Epithelial cell of prostate (primary cell): ENCODE results near the gene TMBIM4.

Source experiments
- DNase-seq: peaks from one replicate; pipeline ENCODE4 v3.0.0-alpha.2; 2011; ENCODE audit warnings: low read depth, low spot score
- H3K27ac ChIP-seq: fragments of 450-650 bp; 2 replicates; pipeline ENCODE4 v1.5.1; 2017; ENCODE audit warnings: mild to moderate bottlenecking

The TMBIM4 gene

DNA sequence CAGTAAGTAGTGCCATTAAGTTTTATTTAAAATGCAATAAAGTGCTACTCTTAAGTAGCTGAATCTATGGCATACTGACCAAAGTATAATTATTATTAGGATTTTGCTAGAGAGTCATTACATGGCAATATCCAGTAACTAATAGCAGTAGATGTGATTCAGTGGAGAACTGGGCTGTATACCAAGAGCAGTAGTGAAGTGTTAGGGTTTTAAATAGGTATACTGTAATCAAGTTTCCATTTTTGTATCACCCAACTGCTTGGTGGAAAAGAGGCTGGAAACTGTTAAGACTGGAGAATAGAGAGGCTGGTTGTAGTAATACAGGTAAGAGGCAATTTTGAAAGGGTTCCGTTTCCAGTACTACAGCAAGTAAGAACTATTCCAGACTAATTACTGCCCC is 25.9 kb downstream of the TMBIM4 start:
- no peak for DNase-seq
- H3K27ac ChIP-seq: no peak overlapping the region

DNA sequence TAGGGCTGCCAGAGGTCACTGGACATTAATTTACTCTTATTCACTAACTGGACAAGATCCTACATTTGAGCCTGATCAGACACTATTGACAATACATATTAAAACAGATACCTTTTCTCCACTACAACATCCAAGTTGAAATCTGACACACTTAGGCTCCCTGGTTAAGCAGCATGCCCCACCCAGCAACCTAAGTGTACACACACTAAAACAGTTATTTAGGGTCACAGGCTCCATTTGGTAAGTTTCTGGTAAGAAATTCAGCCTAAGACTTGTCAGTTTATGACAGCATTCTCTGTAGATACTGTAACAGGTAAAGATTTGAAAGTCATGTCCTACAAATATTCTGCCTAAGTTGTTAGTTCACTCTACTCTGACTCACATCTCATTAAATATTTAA is 27.0 kb downstream of the TMBIM4 start:
- no peak overlapping the region for H3K27ac ChIP-seq
- no peak for DNase-seq

DNA sequence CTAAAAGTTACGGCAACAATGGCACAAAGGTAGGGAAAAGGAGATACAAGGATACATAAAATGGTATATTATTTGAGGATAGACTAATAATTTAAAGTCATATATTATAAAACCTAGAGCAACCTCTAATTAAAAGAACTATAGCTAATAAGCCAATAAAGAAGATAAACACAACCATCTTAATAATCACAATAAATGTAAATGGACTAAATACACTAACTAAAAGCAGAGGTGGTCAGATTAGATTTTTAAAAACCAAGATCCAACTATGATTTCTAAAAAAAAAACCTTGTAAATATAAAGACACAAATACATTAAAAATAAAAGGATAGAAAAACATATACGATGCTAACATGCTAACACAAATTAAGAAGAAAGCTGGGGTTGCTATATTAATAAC is 28.5 kb downstream of the TMBIM4 start:
- DNase-seq: no peak
- no peak overlapping the region for H3K27ac ChIP-seq

DNA sequence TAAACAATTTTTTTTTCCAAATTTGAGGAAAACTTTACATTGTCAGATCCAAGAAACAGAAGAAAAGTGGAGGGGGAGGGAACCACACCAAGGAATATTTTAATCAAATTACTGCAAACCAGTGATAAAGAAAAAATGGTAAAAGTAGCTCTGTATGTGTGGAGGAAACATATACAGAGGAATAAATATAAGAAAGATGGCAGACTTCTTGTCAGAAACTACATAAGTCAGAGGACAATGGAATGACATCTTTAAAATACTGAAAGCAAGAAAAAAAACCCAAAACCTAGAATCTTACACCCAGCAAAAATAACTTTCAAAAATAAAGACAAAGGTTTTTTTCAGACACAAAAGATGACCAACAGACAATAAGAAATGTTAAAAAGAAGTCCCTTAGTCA is 29.1 kb downstream of the TMBIM4 start:
- DNase-seq: no peak
- no peak overlapping the region for H3K27ac ChIP-seq

DNA sequence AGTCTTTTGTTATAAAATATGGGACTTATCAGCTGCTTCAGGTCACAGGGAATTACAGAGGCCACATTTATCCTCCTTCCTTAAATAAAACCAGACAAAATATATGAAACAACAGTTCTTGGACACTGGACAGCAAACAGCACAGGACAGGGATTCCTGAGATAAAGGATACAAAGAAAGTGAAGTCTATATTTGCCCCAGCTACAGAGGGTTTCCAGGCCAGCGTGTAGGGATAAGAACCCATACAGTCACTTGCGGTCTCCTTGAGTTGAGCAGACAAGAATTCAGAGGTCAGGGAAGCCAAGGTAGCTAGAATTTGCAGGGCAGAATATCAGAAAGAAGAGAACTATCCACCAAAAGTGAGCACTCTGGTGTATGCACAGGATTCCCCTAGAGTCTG is 30.5 kb downstream of the TMBIM4 start:
- H3K27ac ChIP-seq: no peak overlapping the region
- DNase-seq: no peak

DNA sequence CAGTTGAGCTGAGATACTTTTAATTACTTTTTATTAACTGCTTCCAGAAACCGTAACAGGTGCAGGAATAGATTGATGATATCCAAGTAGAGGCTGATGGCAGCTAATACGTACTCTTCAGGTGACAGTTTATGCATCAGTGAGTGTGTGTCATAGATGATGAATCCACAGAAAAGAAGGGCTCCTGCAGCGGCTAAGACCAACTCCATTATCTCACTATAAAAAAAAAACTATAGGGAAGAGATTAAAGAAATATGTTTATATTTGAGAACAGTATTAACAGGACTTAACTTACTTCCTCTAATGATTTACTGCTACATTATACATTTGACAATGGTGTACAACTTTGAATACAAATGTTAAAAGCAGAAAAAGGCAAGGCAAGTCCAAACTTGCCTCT is 31.9 kb downstream of the TMBIM4 start:
- peak overlapping the region; percentile 45 for H3K27ac ChIP-seq
- DNase-seq: no peak

DNA sequence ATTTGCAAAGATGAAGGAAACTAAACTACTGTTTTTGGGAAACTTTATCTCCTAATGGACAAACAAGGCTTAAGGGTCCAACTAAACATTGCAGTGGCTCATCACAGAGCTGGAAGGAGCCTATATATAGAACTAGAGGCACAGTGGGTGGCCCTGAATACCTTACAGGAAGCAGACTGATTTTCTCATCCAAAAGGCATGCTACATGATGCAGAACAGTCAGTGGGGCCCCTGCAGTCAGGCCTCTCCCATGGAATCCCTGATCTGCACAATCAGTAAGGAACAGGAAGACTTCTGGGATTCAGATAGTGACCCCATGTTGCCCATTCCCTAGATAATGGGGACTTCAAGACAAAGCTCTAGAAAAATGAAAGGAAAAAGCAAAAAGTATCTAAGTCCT is 37.4 kb downstream of the TMBIM4 start:
- no peak for DNase-seq
- H3K27ac ChIP-seq: peak overlapping the region; percentile 75

DNA sequence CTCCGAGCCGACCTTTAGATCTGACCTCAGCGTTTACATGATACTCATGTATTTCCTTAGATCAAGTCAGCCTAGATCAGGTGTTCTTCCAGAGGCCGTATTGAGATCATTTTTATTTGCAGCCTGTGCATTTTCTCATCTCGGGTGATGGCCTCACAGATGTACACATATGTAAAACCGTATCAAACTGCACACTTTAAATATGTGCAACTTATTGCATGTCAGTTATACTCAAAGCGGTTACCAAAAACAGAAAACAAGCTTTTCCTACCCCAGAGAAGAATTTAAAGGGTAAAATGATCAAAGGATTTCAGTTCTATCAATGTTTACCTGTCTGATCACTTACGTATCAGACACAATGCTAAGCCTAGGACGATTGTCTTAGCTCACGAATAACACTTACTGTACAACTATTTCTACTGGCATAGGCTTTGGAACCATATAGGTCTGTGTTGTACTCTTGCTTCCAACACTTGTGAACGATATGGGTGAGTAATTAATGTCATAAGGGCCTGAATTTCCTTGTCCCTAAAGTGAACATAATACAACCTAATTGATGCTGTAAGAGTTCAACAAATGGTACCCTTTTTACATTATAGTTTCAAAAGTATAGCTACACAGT is 38.6 kb downstream of the TMBIM4 start:
- no peak for DNase-seq
- peak overlapping the region; percentile 75 for H3K27ac ChIP-seq

DNA sequence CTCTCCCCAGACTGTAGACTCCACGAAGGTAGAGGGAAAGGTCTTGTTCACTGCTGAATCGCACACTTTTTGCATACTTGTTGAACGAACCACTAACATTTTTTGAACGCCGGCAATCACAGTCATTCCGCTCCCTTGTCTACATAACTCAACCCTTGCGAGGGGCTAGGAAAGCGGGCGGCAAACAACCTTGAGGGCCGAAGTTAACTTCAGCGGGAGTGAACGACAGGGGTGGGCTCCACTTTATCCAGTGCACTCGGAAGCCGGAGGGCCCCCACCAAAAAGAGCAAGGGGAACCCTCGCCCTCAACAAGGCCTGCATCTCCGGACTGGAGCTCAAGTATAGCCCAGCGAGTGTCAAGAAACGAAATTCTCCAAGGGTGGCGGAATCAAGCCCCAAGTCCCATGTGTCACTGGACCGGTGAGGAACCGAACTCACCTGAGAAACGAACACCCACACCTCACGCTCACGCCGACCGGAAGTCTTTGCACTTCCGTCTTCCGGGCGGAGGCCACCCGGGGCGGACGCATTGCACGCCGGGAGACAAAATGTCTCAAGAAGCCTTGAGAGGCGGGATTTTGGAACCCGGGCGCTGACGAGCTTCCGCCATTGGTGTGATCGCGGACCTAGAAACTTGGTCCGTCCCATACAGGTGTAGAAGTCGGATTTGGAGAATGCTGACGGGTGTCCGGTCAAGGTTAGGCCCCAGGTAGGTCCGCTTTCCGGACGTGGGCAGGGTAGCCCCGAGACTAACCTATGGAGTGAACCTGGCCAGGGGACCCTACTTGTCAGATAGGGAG is 39.3 kb downstream of the TMBIM4 start, which contains the start of gene LLPH:
TSS of gene LLPH (minus strand) at position 484 of the 800 bp plus-strand sequence. CDS start 1,644 bp downstream, outside the sequence.
- H3K27ac ChIP-seq: peak within 1 kb of the TSS; percentile 75
- peak; percentile 67 for DNase-seq

DNA sequence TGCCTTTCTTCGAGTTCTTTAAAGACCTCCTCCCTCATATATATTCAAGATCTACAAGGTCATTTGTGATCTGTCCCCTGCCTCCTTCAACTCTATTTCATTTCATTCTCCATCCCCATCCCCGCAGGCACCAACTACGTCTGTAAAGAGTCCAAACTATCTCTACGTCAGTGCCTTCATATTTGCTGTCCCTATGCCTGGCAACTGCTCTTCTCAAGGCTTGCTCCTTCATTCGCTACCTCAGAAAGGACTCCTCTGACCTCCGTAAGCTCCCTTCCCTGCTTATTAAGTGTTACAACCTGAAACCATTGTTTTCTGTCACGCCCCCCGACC is 39.9 kb downstream of the TMBIM4 start:
- no peak for DNase-seq
- peak overlapping the region; percentile 75 for H3K27ac ChIP-seq

DNA sequence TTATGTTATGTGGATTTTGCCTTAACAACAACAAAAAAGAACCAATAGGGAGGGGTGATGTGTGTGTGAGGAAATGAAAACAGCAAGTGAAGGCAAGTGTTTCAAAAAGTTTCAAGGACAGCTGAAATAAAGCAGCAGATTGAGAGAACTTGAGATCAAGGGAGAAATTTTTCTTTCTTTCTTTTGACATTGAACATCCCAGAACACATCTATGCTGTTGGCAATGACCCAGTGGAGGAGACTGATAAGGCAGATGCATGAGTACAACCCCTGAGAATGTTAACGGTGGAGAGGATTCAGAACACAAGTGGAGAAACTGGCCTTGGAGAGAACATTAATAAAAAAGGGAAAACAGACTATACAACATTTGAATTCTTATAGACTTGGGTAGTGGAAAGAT is 42.1 kb downstream of the TMBIM4 start:
- no peak overlapping the region for H3K27ac ChIP-seq
- no peak for DNase-seq

DNA sequence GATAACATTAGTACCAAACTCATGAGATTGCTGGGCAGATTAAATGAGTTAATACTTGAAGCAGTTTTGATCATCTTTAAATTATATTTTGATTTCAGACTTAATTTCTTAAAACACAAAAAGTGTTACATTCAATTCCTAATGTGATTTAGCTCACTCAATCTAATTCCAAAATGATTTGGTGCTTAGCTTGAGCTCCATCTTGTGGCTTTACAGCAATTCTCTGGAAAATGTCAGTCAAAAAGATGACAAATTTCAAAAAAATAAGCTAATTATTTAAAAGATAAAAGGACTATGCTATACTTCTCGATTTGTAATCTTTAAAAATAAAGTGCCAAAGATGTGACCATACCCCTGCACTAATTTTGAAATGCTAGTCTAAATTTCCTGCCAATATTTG is 49.3 kb downstream of the TMBIM4 start:
- DNase-seq: no peak
- H3K27ac ChIP-seq: no peak overlapping the region

DNA sequence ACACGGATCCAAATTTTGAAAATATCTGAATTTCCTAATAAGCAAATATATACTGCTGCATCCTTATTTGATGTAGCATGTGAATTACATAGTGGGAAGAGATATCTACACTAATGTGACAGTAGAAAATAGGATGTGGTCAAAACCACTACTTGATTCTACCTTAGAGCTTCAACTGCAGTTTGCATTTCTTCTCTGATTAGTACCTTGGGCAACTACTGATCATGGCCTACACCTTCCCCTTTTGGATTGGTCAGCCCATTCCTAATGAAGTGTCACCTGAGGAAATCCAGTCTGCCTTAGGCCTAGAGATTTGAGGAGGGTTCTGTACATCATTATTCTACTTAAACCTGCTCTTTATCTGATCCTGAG is 49.9 kb downstream of the TMBIM4 start:
- DNase-seq: no peak
- no peak overlapping the region for H3K27ac ChIP-seq

DNA sequence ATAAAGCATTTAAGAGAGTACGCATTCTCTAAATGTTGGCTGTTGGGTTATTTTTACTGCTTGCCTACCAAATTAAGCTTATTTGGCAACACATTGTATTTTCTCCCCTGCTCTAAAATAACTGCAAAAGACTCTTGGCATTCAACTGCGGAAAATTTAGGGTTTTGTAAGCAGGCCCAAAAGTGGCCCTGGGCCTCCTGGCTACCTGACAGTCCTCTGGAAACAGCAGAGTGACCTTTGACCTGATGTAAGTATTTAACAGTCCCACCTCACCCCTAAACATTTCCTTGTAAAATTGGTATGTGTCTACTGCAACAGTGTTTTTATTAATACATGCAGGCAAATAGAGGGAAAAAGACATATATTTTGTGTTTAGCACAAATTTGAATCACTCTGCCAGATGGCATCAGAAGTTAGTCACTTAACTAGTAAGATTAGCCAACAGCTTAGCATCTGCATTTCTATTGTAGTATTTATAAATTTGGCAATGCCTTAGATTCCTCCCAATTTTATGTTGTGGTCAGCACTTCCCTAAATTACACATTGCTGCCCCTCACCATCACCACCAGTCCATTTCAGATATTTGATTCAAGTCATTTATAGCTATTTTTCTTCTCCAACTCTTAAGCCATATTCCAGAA is 50.4 kb downstream of the TMBIM4 start:
- no peak for DNase-seq
- no peak overlapping the region for H3K27ac ChIP-seq

DNA sequence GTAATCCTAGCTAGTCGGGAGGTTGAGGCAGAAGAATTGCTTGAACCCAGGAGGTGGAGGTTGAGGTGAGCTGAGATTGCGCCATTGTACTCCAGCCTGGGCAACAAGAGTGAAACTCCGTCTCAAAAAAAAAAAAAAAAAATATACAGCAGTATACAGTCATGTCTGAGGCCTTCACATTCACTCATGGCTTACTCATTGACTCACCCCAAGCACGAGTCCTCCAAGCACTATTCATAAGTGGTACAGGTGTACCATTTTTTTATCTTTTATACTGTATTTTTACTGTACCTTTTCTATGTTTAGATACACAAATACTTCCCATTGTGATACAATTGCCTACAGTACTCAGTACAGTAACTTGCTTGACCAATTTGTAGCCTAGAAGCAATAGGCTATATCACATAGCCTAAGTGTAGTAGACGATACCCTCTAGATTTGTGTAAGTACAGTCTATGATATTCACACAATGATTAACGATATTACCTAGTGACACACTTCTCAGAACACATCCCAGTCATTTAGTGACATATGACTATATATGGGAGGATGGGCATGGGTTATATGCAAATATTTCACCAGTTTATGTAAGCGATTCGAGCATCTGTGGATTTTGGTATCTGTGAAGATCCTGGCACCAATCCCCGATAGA is 51.4 kb downstream of the TMBIM4 start:
- DNase-seq: peak; percentile 51
- peak overlapping the region; percentile 21 for H3K27ac ChIP-seq

DNA sequence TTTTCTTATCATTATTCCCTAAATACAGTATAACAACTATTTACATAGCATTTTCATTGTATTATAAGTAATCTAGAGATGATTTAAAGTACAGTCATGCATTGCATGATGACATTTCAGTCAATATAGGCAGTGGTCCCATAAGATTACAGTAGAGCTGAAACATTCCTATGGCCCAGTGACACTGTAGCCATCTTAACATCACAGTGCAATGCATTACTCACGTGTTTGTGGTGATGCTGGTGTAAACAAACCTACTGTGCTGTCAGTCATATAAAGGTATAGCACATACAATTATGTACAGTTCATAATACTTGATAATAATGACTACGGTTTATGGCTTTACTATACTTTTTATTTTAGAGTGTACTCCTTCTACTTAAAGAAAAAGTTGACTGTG is 52.6 kb downstream of the TMBIM4 start:
- H3K27ac ChIP-seq: no peak overlapping the region
- DNase-seq: no peak

DNA sequence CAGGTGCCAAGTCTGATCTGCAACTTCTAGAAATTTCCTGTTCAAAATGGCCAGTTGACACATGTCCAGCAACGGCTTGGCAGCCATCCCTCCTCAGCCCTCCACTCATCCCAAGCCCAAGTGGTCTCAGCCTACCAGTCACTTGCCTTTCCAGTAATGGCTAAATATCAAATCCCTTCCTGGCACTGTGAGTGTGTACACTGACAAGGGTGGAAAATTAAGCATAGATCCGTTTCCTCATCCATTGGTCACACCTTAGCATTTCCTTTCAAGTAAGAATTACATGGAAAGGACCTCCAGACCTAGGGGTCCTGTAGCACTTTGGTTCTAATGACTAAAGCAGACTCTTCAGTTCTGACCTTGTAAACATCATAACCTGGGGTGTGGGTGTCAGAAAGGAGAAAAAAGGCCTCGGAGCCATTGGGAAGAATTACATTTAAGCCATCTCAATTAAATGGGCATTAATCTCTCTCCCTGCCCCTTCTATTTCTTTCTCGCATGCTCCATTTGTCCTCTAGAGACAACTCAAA is 54.7 kb downstream of the TMBIM4 start:
- no peak for DNase-seq
- no peak overlapping the region for H3K27ac ChIP-seq

DNA sequence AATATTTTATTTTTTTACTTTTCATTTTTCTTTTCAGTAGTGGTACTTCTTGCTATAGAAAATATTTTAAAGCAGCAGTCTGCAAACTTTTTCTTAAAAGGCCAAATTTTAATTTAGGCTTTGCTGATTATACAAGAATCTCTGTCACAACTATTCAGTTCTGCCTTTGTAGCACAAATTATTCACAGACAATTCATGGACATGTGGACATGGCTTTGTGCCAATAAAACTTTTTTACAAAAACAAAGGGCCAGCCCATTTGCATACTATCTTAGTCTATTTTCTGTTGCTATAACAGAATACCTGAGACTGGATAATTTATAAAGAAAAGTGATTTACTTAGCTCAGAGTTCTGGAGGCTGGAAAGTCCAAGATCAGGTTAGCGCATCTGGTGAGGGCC is 56.3 kb downstream of the TMBIM4 start:
- no peak overlapping the region for H3K27ac ChIP-seq
- DNase-seq: no peak

DNA sequence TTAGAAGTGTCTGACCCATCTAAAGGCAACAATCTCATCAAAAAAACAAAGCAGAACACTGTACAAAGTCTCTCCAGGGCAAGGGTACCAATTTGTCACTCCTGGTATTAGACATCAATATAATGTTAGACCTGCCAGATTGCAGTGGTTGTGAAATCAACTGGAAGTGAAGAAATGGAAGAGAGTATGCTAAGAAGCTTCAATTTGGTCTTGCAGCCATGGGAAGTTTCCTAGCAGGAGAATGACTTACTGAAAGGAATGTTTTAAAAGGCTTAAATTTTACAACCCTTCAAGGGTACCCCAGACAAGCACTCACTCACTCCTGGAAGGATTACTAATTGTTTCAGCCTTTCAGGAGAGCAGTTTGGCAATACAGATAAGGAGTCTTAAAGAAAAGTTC is 58.2 kb downstream of the TMBIM4 start:
- DNase-seq: no peak
- no peak overlapping the region for H3K27ac ChIP-seq

DNA sequence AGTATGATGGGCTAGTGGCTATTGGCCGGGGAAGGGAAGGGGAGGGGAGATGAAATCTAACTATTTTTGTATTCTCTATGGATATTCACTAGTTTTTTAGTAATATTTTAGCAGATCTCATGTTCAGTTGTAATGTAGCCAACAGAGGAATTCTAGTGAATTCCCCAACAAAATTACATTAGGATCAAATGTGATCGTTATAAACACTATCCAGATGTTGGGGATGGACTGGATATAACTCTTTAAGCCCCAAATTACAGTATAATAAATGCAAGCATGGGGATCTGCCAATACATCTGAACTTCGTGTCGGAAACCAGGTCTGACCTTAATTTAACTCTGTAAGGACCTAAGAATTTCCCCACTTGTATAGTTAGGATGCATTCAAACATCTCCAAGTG is 60.7 kb downstream of the TMBIM4 start:
- H3K27ac ChIP-seq: no peak overlapping the region

DNA sequence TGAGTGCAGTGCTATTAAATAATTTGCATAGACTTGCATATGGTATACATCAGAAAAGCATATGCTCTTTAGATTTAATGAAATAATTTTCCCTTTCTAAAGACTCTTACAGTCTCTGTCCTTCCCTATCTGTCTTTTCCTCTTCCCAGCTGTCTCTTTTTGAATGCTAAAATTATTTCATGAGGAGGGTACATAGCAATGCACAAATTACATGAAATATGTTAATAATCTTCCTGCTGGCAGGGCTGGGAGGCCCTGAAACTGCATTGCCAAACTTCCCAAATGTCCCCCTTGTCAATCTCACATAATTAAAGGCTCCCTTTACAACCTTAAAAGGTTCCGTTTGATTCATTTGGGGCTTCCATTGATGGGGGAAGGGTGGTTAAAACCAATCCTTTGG is 61.4 kb downstream of the TMBIM4 start:
- no peak for DNase-seq
- H3K27ac ChIP-seq: no peak overlapping the region

More for the DNA sequence above, 60.7 kb downstream of the TMBIM4 start:
- no peak for DNase-seq
